BLaER1 treated with 17β-estradiol and CSF1 and Interleukin-3, amounts not matched to agents 10 nM and 100 nM (cell line): ENCODE results near the gene CDH6.
A peak's percentile ranks its signal among the peaks of the same experiment; 100 is the strongest.

Experiments used
- H3K27ac ChIP-seq, 11 experiments: shearing (Covaris generic); formaldehyde crosslinking; 2 replicates each; pipeline ENCODE4 v1.8.1; 2022
- H3K27me3 ChIP-seq, 11 experiments: shearing (Covaris generic); formaldehyde crosslinking; 2 replicates each; pipeline ENCODE4 v1.8.1; 2022
- H3K36me3 ChIP-seq, 11 experiments: shearing (Covaris generic); formaldehyde crosslinking; 2 replicates each; pipeline ENCODE4 v1.8.1; 2022
- H3K4me1 ChIP-seq, 10 experiments: shearing (Covaris generic); formaldehyde crosslinking; 2 replicates each; pipeline ENCODE4 v1.8.1; 2022
- H3K4me2 ChIP-seq, 11 experiments: shearing (Covaris generic); formaldehyde crosslinking; 2 replicates each; pipeline ENCODE4 v1.8.1; 2022
- H3K4me3 ChIP-seq, 10 experiments: shearing (Covaris generic); formaldehyde crosslinking; 2 replicates each; pipeline ENCODE4 v1.8.1; 2022
- H3K9ac ChIP-seq, 11 experiments: shearing (Covaris generic); formaldehyde crosslinking; 2 replicates each; pipeline ENCODE4 v1.8.1; 2022
- H3K9me3 ChIP-seq, 11 experiments: shearing (Covaris generic); formaldehyde crosslinking; replicated peaks in 1 of 11; 2 replicates each; pipeline ENCODE4 v1.8.1; 2022
- H4K20me1 ChIP-seq, 11 experiments: shearing (Covaris generic); formaldehyde crosslinking; 2 replicates each; pipeline ENCODE4 v1.8.1; 2022
- Cebpa-rat ChIP-seq, 11 experiments: shearing (Covaris generic); IDR thresholded peaks; 2 replicates each; pipeline ENCODE4 v1.8.1; 2022

CDH6 gene

DNA sequence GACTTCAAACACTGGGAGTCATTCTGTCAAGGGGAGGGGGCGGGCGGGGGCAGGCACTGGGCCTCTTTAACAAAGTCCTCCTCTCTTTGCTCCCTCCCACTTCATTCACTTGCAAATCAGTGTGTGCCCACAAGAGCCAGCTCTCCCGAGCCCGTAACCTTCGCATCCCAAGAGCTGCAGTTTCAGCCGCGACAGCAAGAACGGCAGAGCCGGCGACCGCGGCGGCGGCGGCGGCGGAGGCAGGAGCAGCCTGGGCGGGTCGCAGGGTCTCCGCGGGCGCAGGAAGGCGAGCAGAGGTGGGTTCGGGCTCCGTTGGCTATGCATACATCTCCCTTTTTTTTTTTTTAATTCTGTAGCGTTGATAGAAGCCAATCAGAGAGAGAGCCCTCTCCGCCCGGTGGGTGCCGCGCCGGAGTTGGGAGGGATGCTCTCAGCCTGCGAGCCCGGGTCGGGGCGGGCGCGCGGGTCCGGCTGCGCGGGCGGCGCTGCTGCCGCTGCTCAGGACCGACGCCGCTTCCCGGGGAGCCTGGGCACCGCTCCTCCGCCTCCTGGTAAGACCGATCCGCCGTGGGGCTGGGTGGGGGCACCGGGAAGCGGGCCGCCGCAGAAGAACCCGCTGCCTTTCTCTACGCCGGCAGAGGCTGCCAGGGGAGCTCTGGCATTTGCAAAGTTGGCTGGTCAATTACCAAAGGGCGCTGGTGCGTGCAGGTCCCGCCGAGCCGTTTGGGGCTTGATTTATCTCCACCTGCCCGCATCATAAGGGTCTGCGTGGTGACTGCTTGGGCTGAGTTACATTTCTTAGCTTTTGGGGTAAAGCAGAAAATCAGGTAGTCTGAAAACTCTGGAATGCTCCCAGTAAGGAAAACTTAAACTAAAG, at the start of gene CDH6:
CDH6 (plus strand) TSS at position 96 of the 877 bp plus-strand sequence. CDS start 73,788 bp downstream, outside the sequence.
- Histone ChIP-seq H3K4me3 (no peak within 1 kb of the TSS), H3K4me1 (no peaks in the 10 kb centered on the region), H3K27ac (no peak within 1 kb of the TSS), H3K36me3 (no peaks in the 10 kb centered on the region), H4K20me1 (no peaks in the 10 kb centered on the region), H3K4me2 (no peak within 1 kb of the TSS), H3K9ac (no peak within 1 kb of the TSS), H3K9me3 (peaks cover 0 to 11% (median 5%) of the 10 kb centered on the region in 11 experiments; a peak in 8 of 22 replicates), H3K27me3 (no peaks in the 10 kb centered on the region)
- TF ChIP-seq Cebpa-rat (IDR thresholded peaks at IDR 0.05), result no peak

DNA sequence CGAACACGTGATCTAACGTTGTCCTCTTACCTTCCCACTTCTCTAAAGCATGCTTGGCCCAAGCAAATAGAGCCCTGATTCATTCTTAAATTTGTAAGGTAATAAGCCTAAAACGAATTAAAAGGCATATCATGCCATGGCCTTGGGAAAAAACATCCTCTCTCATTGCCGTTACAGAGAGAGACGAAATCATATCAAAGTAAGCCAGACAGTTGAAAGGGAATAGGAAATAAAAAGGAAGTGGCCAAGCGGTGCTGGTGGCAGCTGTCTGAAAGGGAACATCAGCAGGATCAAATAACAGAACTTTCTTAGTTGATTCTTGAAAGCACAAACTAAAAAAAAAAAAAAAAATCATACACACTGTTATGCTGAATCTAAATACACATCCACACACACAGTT, 49.1 kb upstream of the CDH6 start:
- peaks cover 3 to 20% (median 16%) of the 10 kb centered on the region in 10 experiments; a peak in 15 of 20 replicates for H3K4me1 ChIP-seq
- no peaks in the 10 kb centered on the region for H4K20me1 ChIP-seq
- H3K9me3 ChIP-seq, result no peaks in the 10 kb centered on the region
- no peak overlapping the region for H3K27ac ChIP-seq
- H3K4me2 ChIP-seq, result peak overlapping the region; percentile 9 to 35 (median 20); a peak in 10 of 22 replicates
- H3K4me3 ChIP-seq, result no peak overlapping the region
- H3K9ac ChIP-seq, result no peak overlapping the region
- no peaks in the 10 kb centered on the region for H3K27me3 ChIP-seq
- no peak for TF ChIP-seq Cebpa-rat (IDR thresholded peaks at IDR 0.05)
- H3K36me3 ChIP-seq, result no peaks in the 10 kb centered on the region

DNA sequence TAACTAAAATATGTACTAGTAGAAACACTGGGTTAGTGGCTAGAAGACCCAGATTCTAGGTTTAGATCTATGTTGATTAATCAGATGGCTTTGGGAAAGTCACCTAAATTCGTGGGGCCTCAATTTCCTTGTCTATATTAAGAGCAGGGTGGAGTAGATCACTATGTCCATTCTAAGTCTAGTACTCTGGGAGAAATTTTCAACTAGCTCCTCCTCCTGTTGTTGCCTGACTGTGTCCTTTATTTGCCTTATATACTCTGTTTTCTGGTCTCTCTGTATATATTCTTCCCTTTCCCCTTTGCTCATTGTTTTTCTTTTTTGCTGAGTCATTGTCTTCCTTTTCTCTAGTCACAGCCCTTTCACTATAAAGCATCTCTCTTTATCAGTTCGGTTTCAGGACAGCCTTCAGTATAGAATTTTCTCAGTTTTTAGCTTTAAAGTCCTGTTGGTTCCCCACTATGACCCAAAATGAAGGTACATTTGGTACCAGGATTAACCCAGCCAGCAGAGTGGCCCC, 44.5 kb upstream of the CDH6 start:
- H3K9ac ChIP-seq, result 0 out of 22 replicates have a peak overlapping the region, but pooled peaks of 1 of the 11 experiments have one; percentile 8
- no peak overlapping the region for H3K4me3 ChIP-seq
- H3K36me3 ChIP-seq, result no peaks in the 10 kb centered on the region
- no peaks in the 10 kb centered on the region for H3K27me3 ChIP-seq
- peak overlapping the region in 6 of 11 experiments; percentile 19 to 51 (median 28); a peak in 8 of 22 replicates for H3K27ac ChIP-seq
- H4K20me1 ChIP-seq, result no peaks in the 10 kb centered on the region
- peaks cover 3 to 44% (median 21%) of the 10 kb centered on the region in 10 experiments; a peak in 15 of 20 replicates for H3K4me1 ChIP-seq
- H3K9me3 ChIP-seq, result no peaks in the 10 kb centered on the region
- TF ChIP-seq Cebpa-rat (IDR thresholded peaks at IDR 0.05), result no peak
- peak overlapping the region in 6 of 11 experiments; percentile 18 to 77 (median 54); a peak in 10 of 22 replicates for H3K4me2 ChIP-seq

DNA sequence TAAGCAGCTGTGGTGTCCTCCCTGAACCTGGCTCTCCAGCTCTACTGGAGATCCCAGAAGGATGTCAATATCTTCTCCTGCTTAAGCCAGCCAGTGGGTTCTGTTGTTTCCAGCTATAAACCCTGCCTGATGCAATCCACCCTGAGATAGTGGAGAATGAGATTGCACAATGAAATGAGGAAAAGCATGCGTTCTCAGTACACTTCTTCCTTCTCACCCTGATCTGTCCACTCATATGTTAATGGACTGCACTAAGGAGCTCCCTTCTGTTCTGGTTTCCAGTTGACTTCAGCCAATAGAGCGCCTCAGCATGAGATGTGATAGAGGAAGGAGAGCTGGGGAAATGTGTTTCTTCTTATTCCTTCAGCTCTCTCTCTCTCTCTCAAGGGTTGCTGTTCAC, 40.0 kb upstream of the CDH6 start:
- Histone ChIP-seq H3K4me1 (peaks cover 0 to 49% (median 17%) of the 10 kb centered on the region in 10 experiments; a peak in 11 of 20 replicates), H3K9me3 (no peaks in the 10 kb centered on the region), H3K4me2 (peak overlapping the region in 5 of 11 experiments; percentile 14 to 70 (median 32); a peak in 9 of 22 replicates), H3K36me3 (no peaks in the 10 kb centered on the region), H3K4me3 (no peak overlapping the region), H3K27ac (peak overlapping the region in 3 of 11 experiments; percentile 30 to 41 (median 35); a peak in 2 of 22 replicates), H3K27me3 (no peaks in the 10 kb centered on the region), H4K20me1 (no peaks in the 10 kb centered on the region), H3K9ac (no peak overlapping the region)
- peak in 6 of 11 experiments; percentile 24 to 82 (median 33); a peak in 4 of 22 replicates for TF ChIP-seq Cebpa-rat (IDR thresholded peaks at IDR 0.05)

GRCh38 chr5:31156631-31157160, 36.8 kb upstream of the CDH6 start:
- Histone ChIP-seq H3K4me1 (peaks cover 0 to 30% (median 4%) of the 10 kb centered on the region in 10 experiments; a peak in 9 of 20 replicates), H3K4me2 (no peak overlapping the region), H3K27me3 (no peaks in the 10 kb centered on the region), H3K9me3 (no peaks in the 10 kb centered on the region), H3K27ac (no peak overlapping the region), H3K4me3 (no peak overlapping the region), H3K9ac (no peak overlapping the region), H3K36me3 (no peaks in the 10 kb centered on the region), H4K20me1 (no peaks in the 10 kb centered on the region)
- no peak for TF ChIP-seq Cebpa-rat (IDR thresholded peaks at IDR 0.05)

DNA sequence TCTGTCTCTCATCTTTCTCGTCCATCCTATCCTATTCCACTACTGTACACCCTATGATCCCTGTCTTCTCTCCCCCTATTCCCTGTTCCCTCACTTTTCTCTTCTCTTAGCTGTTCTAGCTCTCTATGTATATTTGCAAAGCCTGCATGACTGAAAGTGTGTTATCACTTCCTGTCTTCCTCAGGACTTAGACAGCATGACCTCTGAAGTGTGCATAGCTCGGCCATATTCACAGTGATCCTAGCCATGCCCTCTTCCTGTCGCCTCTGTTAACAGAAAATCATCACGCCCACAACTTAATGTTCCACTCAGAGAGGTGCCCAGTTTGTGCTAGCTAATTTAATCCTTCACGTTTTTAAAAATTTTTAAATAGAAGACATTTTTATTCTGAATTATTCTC, 35.8 kb upstream of the CDH6 start:
- Histone ChIP-seq H3K27me3 (no peaks in the 10 kb centered on the region), H3K4me2 (peak overlapping the region in 4 of 11 experiments; percentile 15 to 46 (median 35); a peak in 5 of 22 replicates)

DNA sequence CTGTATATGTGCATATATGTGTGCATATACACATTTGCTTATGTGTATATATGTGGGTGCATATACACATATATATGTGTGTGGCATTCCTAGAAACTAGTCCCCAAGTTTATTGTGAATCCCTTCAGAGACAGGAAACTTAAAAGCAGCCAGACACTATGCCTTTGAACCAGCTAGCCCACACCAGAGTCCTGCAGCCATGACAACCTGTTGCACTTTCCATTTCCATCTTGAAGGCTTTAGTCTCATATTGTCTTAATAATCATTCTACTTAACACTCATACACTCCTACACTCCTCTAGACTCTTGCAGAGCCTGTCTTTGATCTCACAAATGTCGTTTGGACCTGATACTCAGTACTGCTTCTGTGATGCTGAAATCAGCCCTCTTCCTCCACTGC, 34.8 kb upstream of the CDH6 start:
- Histone ChIP-seq H3K9me3 (no peaks in the 10 kb centered on the region), H3K9ac (no peak overlapping the region), H3K4me1 (peaks cover 0 to 24% (median 3%) of the 10 kb centered on the region in 10 experiments; a peak in 9 of 20 replicates), H3K27me3 (no peaks in the 10 kb centered on the region), H3K36me3 (no peaks in the 10 kb centered on the region), H3K4me2 (no peak overlapping the region), H4K20me1 (no peaks in the 10 kb centered on the region), H3K4me3 (no peak overlapping the region), H3K27ac (no peak overlapping the region)
- no peak for TF ChIP-seq Cebpa-rat (IDR thresholded peaks at IDR 0.05)

More for the DNA sequence above, 35.8 kb upstream of the CDH6 start:
- no peak overlapping the region for H3K27ac ChIP-seq
- H3K9ac ChIP-seq, result no peak overlapping the region
- H4K20me1 ChIP-seq, result no peaks in the 10 kb centered on the region
- no peak for TF ChIP-seq Cebpa-rat (IDR thresholded peaks at IDR 0.05)
- H3K9me3 ChIP-seq, result no peaks in the 10 kb centered on the region
- no peaks in the 10 kb centered on the region for H3K36me3 ChIP-seq
- H3K4me1 ChIP-seq, result peaks cover 0 to 33% (median 4%) of the 10 kb centered on the region in 10 experiments; a peak in 9 of 20 replicates
- H3K4me3 ChIP-seq, result no peak overlapping the region

DNA sequence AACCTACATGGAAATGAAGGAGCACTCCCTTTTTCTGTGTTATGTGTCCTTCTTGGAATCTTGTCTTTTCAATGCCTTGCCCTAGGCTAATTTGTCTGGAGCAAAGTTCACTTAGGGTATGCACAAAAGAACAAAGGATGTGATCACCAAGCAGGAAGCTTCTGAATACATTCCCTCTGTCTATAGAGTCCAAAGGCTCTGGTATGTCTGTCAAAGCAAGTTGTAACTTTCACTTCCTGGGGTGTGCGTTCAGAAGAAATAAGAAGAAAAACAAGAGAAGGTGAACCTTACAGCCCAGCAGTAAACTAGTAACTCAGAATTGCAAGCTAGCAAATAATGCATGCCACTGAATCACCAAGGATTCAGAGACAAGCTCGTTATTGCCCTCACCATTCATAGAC, 31.7 kb upstream of the CDH6 start:
- H3K27ac ChIP-seq, result no peak overlapping the region
- peak overlapping the region in 2 of 11 experiments; percentile 3 to 33; a peak in 4 of 22 replicates for H3K4me2 ChIP-seq

GRCh38 chr5:31165729-31166128, 27.8 kb upstream of the CDH6 start:
- Histone ChIP-seq H4K20me1 (no peaks in the 10 kb centered on the region), H3K27me3 (no peaks in the 10 kb centered on the region), H3K4me1 (peaks cover 0 to 7% (median 0%) of the 10 kb centered on the region in 10 experiments; a peak in 1 of 20 replicates), H3K4me3 (no peak overlapping the region), H3K9me3 (no peaks in the 10 kb centered on the region), H3K9ac (no peak overlapping the region), H3K36me3 (no peaks in the 10 kb centered on the region), H3K27ac (no peak overlapping the region), H3K4me2 (no peak overlapping the region)
- no peak for TF ChIP-seq Cebpa-rat (IDR thresholded peaks at IDR 0.05)

More for the DNA sequence above, 31.7 kb upstream of the CDH6 start:
- Histone ChIP-seq H3K4me3 (no peak overlapping the region), H3K36me3 (no peaks in the 10 kb centered on the region), H3K9ac (no peak overlapping the region), H4K20me1 (no peaks in the 10 kb centered on the region), H3K27me3 (no peaks in the 10 kb centered on the region), H3K4me1 (peaks cover 0 to 18% (median 2%) of the 10 kb centered on the region in 10 experiments; a peak in 7 of 20 replicates), H3K9me3 (no peaks in the 10 kb centered on the region)
- no peak for TF ChIP-seq Cebpa-rat (IDR thresholded peaks at IDR 0.05)
